H9 (cell line): Measurements from ENCODE around the gene CHN2. TPM values are rescaled to one million over a fixed set of nuclear protein-coding genes. Genes with fewer than 3 reads are reported as not detected.

Source experiments
- DNase-seq: peaks from one replicate; pipeline ENCODE4 v3.0.0-alpha.2; 2017
- H2AFZ ChIP-seq: one replicate; pipeline ENCODE4 v1.6.1; 2013; ENCODE audit warnings: mild to moderate bottlenecking, low read length, control low read depth, moderate library complexity
- H2AK5ac ChIP-seq: 2 replicates; pipeline ENCODE4 v1.6.1; 2013; ENCODE audit warnings: low read length, control low read depth, mixed read lengths; ENCODE audit not compliant: insufficient read length
- H2BK120ac ChIP-seq: one replicate; pipeline ENCODE4 v1.6.1; 2013; ENCODE audit warnings: low read depth, mild to moderate bottlenecking, low read length, control low read depth, inconsistent platforms; ENCODE audit not compliant: poor library complexity, severe bottlenecking
- H2BK12ac ChIP-seq: 2 replicates; pipeline ENCODE4 v1.6.1; 2013; ENCODE audit warnings: low read length, control low read depth, mixed read lengths, low read depth; ENCODE audit not compliant: insufficient read length
- H2BK15ac ChIP-seq: 2 replicates; pipeline ENCODE4 v1.6.1; 2013; ENCODE audit warnings: low read depth, low read length, control low read depth
- H2BK20ac ChIP-seq: one replicate; pipeline ENCODE4 v1.6.1; 2013; ENCODE audit warnings: low read depth, mild to moderate bottlenecking, low read length, control low read depth, inconsistent platforms; ENCODE audit not compliant: poor library complexity, severe bottlenecking
- H2BK5ac ChIP-seq: 2 replicates; pipeline ENCODE4 v1.6.1; 2013; ENCODE audit warnings: low read length, control low read depth, mixed read lengths; ENCODE audit not compliant: insufficient read length
- H3K14ac ChIP-seq: 2 replicates; pipeline ENCODE4 v1.6.1; 2013; ENCODE audit warnings: low read length, control low read depth; ENCODE audit not compliant: insufficient read depth
- H3K18ac ChIP-seq: 2 replicates; pipeline ENCODE4 v1.6.1; 2013; ENCODE audit warnings: low read depth, mild to moderate bottlenecking, mixed read lengths, low read length, control low read depth; ENCODE audit not compliant: insufficient read length
- H3K23ac ChIP-seq: 2 replicates; pipeline ENCODE4 v1.6.1; 2013; ENCODE audit warnings: low read length, control low read depth, mixed read lengths, low read depth; ENCODE audit not compliant: insufficient read length
- H3K23me2 ChIP-seq: 2 replicates; pipeline ENCODE4 v1.6.1; 2013; ENCODE audit warnings: low read depth, mild to moderate bottlenecking, mixed read lengths, low read length, control low read depth; ENCODE audit not compliant: insufficient read length, poor library complexity, severe bottlenecking
- H3K27ac ChIP-seq: 2 replicates; pipeline ENCODE4 v1.5.1; 2013; ENCODE audit warnings: low read length, control low read depth, mixed read lengths, low read depth; ENCODE audit not compliant: insufficient read length
- H3K27me3 ChIP-seq: 2 replicates; pipeline ENCODE4 v1.6.1; 2013; ENCODE audit warnings: low read length, control low read depth, inconsistent platforms; ENCODE audit not compliant: insufficient read depth
- H3K4ac ChIP-seq: 2 replicates; pipeline ENCODE4 v1.6.1; 2013; ENCODE audit warnings: low read depth, mild to moderate bottlenecking, control low read depth, inconsistent platforms, low read length, moderate library complexity
- H3K4me1 ChIP-seq: 2 replicates; pipeline ENCODE4 v1.6.1; 2013; ENCODE audit warnings: low read length, control low read depth, inconsistent platforms; ENCODE audit not compliant: insufficient read depth
- H3K4me2 ChIP-seq: 2 replicates; pipeline ENCODE4 v1.6.1; 2013; ENCODE audit warnings: low read length, control low read depth, mixed read lengths; ENCODE audit not compliant: insufficient read length, insufficient read depth
- H3K56ac ChIP-seq: 2 replicates; pipeline ENCODE4 v1.6.1; 2013; ENCODE audit warnings: low read depth, mild to moderate bottlenecking, mixed read lengths, low read length, control low read depth; ENCODE audit not compliant: insufficient read length
- H3K79me1 ChIP-seq: 2 replicates; pipeline ENCODE4 v1.6.1; 2013; ENCODE audit warnings: low read depth, mild to moderate bottlenecking, moderate library complexity, low read length, control low read depth, inconsistent platforms; ENCODE audit not compliant: insufficient read depth, poor library complexity, severe bottlenecking
- H3K79me2 ChIP-seq: 2 replicates; pipeline ENCODE4 v1.6.1; 2013; ENCODE audit warnings: low read length, control low read depth, inconsistent platforms; ENCODE audit not compliant: insufficient read depth
- H3K9ac ChIP-seq: 2 replicates; pipeline ENCODE4 v1.6.1; 2013; ENCODE audit warnings: low read length, control low read depth, mixed read lengths; ENCODE audit not compliant: insufficient read length; ENCODE audit errors: extremely low read depth
- H3K9me3 ChIP-seq: one replicate; pipeline ENCODE4 v1.6.1; 2013; ENCODE audit warnings: low read depth, low read length, inconsistent platforms; ENCODE audit not compliant: control insufficient read depth
- H3T11ph ChIP-seq: one replicate; pipeline ENCODE4 v1.6.1; 2013; ENCODE audit warnings: mild to moderate bottlenecking, low read length, control low read depth, inconsistent platforms
- H4K20me1 ChIP-seq: one replicate; pipeline ENCODE4 v1.6.1; 2013; ENCODE audit not compliant: control insufficient read depth, insufficient read length, insufficient read depth
- H4K5ac ChIP-seq: 2 replicates; pipeline ENCODE4 v1.6.1; 2013; ENCODE audit warnings: low read depth, mild to moderate bottlenecking, mixed read lengths, low read length, control low read depth; ENCODE audit not compliant: insufficient read length
- H4K8ac ChIP-seq: replicated peaks from 2 replicates; pipeline ENCODE4 v1.6.1; 2013; ENCODE audit warnings: low read length, control low read depth, mixed read lengths, low read depth; ENCODE audit not compliant: insufficient read length
- H4K91ac ChIP-seq: 2 replicates; pipeline ENCODE4 v1.6.1; 2013; ENCODE audit warnings: low read depth, mild to moderate bottlenecking, moderate library complexity, mixed read lengths, low read length, control low read depth; ENCODE audit not compliant: insufficient read length
- H3K27ac Mint-ChIP-seq, 3 experiments: 2 replicates in 2 of 3; 3 replicates in 1 of 3; pipeline ENCODE4 v1.8.0; 2020 to 2021; ENCODE audit warnings: mixed read lengths in 3 of 3, mild to moderate bottlenecking in 1 of 3, moderate library complexity in 1 of 3
- H3K27me3 Mint-ChIP-seq: 2 replicates; pipeline ENCODE4 v1.8.0; 2021; ENCODE audit warnings: low read depth, mild to moderate bottlenecking, moderate library complexity, mixed read lengths
- H3K36me3 Mint-ChIP-seq, 3 experiments: 2 replicates in 2 of 3; 3 replicates in 1 of 3; pipeline ENCODE4 v1.8.0; 2020 to 2021; ENCODE audit warnings: low read depth in 3 of 3, mixed read lengths in 3 of 3; ENCODE audit not compliant: insufficient read depth in 1 of 3
- H3K4me1 Mint-ChIP-seq, 2 experiments: 2 replicates each; pipeline ENCODE4 v1.8.0; 2020; ENCODE audit warnings: mixed read lengths in 2 of 2
- H3K4me3 Mint-ChIP-seq, 2 experiments: 2 replicates in 1 of 2; 3 replicates in 1 of 2; pipeline ENCODE4 v1.8.0; 2020 to 2021; ENCODE audit warnings: mild to moderate bottlenecking in 2 of 2, mixed read lengths in 2 of 2, moderate library complexity in 1 of 2
- H3K9me3 Mint-ChIP-seq, 2 experiments: 2 replicates in 1 of 2; 3 replicates in 1 of 2; pipeline ENCODE4 v1.8.0; 2020; ENCODE audit warnings: mild to moderate bottlenecking in 2 of 2, mixed read lengths in 2 of 2, moderate library complexity in 1 of 2
- WGBS: extraction: QIAGEN DNeasy Blood & Tissue Kit; methylation state at CpG from one replicate; pipeline ENCODE4 v1.1.7; 2013; ENCODE audit warnings: missing lambda C conversion rate, low lambda C conversion rate, mixed read lengths; ENCODE audit not compliant: insufficient read length; ENCODE audit errors: extremely low coverage; 5-methylcytosine and 5-hydroxymethylcytosine counted together
- total RNA-seq: library from RNA; stranded (reverse); gene quantifications from 2 replicates; pipeline ENCODE4 v1.2.1, GENCODE V29; 2021
- TF ChIP-seq, protein P1 (sequence below): fragments of 200-600 bp; sonication (generic); conservative IDR thresholded peaks from 3 replicates; pipeline ENCODE4 v1.8.0; 2021; ENCODE audit warnings: antibody characterized with exemption, mild to moderate bottlenecking

The CHN2 gene
- total RNA-seq, 1 experiment from 2014 or later = 3.3 TPM

DNA sequence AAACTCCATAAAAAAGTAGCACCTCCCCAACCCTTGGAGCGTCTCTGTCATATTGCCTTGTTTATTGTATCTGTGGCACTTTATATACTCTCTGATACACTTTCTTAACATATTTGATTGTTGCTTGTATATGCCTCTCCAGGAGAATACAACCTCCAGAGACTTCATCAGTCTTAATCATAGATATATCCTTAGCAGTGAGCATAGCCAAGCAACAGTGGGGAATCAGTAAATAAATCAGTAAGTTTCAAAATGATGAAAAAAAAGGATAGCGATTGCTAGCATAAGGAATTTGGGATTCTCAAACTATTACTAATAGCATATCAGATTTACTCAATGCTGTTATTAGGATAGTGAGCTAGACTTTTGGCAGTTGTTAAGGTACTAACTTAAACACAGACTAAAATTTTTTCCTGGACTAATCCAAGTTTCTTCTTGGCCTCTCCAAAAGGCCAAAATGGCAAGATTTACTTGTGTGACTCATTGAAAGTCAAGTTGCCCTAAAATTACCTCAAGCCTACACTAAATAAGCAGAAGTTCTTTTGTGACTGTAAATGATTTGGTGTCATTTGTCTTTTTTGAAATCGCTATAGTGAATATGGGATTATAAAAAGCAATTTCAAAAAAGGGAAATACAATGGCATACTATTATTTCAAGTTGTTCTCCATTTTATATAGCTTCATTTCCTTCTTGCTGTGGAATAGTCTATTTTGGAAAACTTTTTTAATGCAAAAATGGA lies 177.9 kb downstream of the CHN2 start:
- no peaks in the 10 kb centered on the region for H3K9me3 ChIP-seq
- no peak overlapping the region for H2BK12ac ChIP-seq
- no peak overlapping the region for H2BK20ac ChIP-seq
- H3K4ac ChIP-seq = no peak overlapping the region
- H4K91ac ChIP-seq = no peak overlapping the region
- Mint-ChIP-seq H3K27ac (no peak overlapping the region), H3K36me3 (no peaks in the 10 kb centered on the region), H3K4me3 (no peak overlapping the region), H3K9me3 (no peaks in the 10 kb centered on the region), H3K27me3 (no peaks in the 10 kb centered on the region; the same call in 1 of the 2 replicates), H3K4me1 (peaks cover 17 to 19% of the 10 kb centered on the region in 2 experiments)
- H3K14ac ChIP-seq = no peak overlapping the region
- H3K4me1 ChIP-seq = peaks cover 7% of the 10 kb centered on the region; the same call in 1 of the 2 replicates
- H3K27me3 ChIP-seq = no peaks in the 10 kb centered on the region
- no peak overlapping the region for H3K27ac ChIP-seq
- H3K56ac ChIP-seq = no peak overlapping the region
- no peak overlapping the region for H2AFZ ChIP-seq
- no peak overlapping the region for H2BK120ac ChIP-seq
- H2AK5ac ChIP-seq = no peak overlapping the region
- H4K8ac ChIP-seq = no peak overlapping the region
- H4K20me1 ChIP-seq = no peaks in the 10 kb centered on the region
- no peak overlapping the region for H3T11ph ChIP-seq
- no peak overlapping the region for H3K4me2 ChIP-seq
- H3K79me1 ChIP-seq = no peaks in the 10 kb centered on the region
- TF ChIP-seq, protein P1, sequence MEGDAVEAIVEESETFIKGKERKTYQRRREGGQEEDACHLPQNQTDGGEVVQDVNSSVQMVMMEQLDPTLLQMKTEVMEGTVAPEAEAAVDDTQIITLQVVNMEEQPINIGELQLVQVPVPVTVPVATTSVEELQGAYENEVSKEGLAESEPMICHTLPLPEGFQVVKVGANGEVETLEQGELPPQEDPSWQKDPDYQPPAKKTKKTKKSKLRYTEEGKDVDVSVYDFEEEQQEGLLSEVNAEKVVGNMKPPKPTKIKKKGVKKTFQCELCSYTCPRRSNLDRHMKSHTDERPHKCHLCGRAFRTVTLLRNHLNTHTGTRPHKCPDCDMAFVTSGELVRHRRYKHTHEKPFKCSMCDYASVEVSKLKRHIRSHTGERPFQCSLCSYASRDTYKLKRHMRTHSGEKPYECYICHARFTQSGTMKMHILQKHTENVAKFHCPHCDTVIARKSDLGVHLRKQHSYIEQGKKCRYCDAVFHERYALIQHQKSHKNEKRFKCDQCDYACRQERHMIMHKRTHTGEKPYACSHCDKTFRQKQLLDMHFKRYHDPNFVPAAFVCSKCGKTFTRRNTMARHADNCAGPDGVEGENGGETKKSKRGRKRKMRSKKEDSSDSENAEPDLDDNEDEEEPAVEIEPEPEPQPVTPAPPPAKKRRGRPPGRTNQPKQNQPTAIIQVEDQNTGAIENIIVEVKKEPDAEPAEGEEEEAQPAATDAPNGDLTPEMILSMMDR = no peak
- no peaks in the 10 kb centered on the region for H3K79me2 ChIP-seq
- no peak overlapping the region for H4K5ac ChIP-seq
- no peak overlapping the region for H3K9ac ChIP-seq
- no peak overlapping the region for H3K23ac ChIP-seq
- H3K23me2 ChIP-seq = no peaks in the 10 kb centered on the region
- no peak overlapping the region for H3K18ac ChIP-seq
- no peak overlapping the region for H2BK15ac ChIP-seq
- no peak overlapping the region for H2BK5ac ChIP-seq
- WGBS = no CpG with 5 or more reads among the region's 3 CpGs
- DNase-seq = no peak
